T-helper 9 cell (primary cell): ENCODE measurements around the gene PSMF1.

Experiments
- DNase-seq: peaks from one replicate; pipeline ENCODE4 v3.0.0-alpha.2; 2020

PSMF1 gene

GRCh38 chr20:1195226-1195625 lies 76.8 kb downstream of the PSMF1 start:
- no peak for DNase-seq

- no peak for DNase-seq
Measured at GRCh38 chr20:1196634-1197033, 78.2 kb downstream of the PSMF1 start.

GRCh38 chr20:1197801-1198200 lies 79.4 kb downstream of the PSMF1 start:
- no peak for DNase-seq

- DNase-seq: no peak
Measured at GRCh38 chr20:1198751-1199150, 80.3 kb downstream of the PSMF1 start.

- DNase-seq: no peak
Measured at GRCh38 chr20:1199212-1199873, 80.9 kb downstream of the PSMF1 start.

GRCh38 chr20:1199964-1200363 lies 81.6 kb downstream of the PSMF1 start:
- DNase-seq: no peak

- no peak for DNase-seq
Measured at GRCh38 chr20:1202762-1203504, 84.5 kb downstream of the PSMF1 start, which contains the start of gene C20orf202. Gene C20orf202, plus strand, starts transcription at chr20:1203454. Its CDS starts 132 bp downstream, at chr20:1203586.

GRCh38 chr20:1203630-1204029 lies 85.2 kb downstream of the PSMF1 start:
- no peak for DNase-seq

- no peak for DNase-seq
Measured at GRCh38 chr20:1204113-1204512, 85.7 kb downstream of the PSMF1 start.

- DNase-seq: no peak
Measured at GRCh38 chr20:1204576-1204975, 86.2 kb downstream of the PSMF1 start.

- no peak for DNase-seq
Measured at GRCh38 chr20:1205802-1206201, 87.4 kb downstream of the PSMF1 start.

- no peak for DNase-seq
Measured at GRCh38 chr20:1206366-1207148, 88.2 kb downstream of the PSMF1 start.

GRCh38 chr20:1207293-1207878 lies 89.0 kb downstream of the PSMF1 start:
- DNase-seq: no peak

GRCh38 chr20:1209447-1210387 lies 91.3 kb downstream of the PSMF1 start:
- no peak for DNase-seq

GRCh38 chr20:1210501-1210900 lies 92.1 kb downstream of the PSMF1 start:
- DNase-seq: no peak

- DNase-seq: no peak
Measured at GRCh38 chr20:1212023-1212422, 93.6 kb downstream of the PSMF1 start.

GRCh38 chr20:1212607-1213396 lies 94.4 kb downstream of the PSMF1 start:
- DNase-seq: peak; percentile 48

GRCh38 chr20:1214838-1215261 lies 96.4 kb downstream of the PSMF1 start:
- no peak for DNase-seq

GRCh38 chr20:1215386-1216170 lies 97.2 kb downstream of the PSMF1 start:
- no peak for DNase-seq
